GM18858 (cell line): ENCODE data around the gene SPATA12.

Experiments
- ATAC-seq: cut with Tn5 transposase; IDR thresholded peaks from one replicate; pipeline ENCODE4 v1.9.1; 2021; ENCODE audit not compliant: unreplicated experiment

Gene SPATA12

GRCh38 chr3:57052662-57053061 lies 7.8 kb upstream of the SPATA12 start:
- no peak for ATAC-seq

DNA sequence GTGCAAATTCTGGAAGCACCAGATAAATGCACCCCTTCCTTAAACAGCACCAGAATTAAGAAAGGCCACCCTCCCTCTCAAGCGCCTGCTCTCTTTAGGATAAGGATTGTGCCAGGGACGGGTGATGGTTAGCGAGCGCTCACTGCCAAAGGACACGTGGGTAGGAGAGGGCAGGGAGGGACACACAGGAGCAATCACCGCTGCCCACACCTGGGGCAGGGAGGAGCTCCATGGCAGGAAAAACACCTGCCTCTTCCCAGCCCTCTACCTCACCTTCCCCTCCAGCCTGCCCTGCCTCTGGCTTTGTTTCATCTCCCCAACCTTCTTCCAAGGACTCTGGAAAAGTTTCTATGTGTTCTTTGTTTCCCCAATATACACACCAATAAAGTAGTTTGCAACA lies 7.3 kb upstream of the SPATA12 start:
- ATAC-seq = no peak

GRCh38 chr3:57057351-57057750 lies 3.1 kb upstream of the SPATA12 start:
- ATAC-seq = no peak

GRCh38 chr3:57059411-57059810 lies 1.1 kb upstream of the SPATA12 start:
- ATAC-seq = no peak

DNA sequence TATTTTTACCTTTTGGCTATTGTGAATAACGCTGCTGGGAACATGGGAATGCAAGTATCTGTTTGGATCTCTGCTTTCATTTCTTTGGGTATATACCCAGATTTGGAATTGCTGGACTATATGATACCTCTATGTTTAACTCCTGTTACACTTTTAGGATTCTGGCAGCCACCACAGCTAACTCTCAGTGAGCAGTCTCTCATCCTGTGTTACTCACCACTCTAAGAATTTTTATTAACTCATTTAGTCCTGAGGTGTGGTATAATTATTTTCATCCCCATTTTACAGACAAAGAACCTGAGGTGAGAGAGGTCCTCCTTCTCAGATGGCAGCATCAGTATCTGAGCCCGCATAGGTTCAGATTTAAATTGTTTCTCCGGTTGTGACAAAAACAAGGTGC lies 1.1 kb downstream of the SPATA12 start:
- no peak for ATAC-seq

DNA sequence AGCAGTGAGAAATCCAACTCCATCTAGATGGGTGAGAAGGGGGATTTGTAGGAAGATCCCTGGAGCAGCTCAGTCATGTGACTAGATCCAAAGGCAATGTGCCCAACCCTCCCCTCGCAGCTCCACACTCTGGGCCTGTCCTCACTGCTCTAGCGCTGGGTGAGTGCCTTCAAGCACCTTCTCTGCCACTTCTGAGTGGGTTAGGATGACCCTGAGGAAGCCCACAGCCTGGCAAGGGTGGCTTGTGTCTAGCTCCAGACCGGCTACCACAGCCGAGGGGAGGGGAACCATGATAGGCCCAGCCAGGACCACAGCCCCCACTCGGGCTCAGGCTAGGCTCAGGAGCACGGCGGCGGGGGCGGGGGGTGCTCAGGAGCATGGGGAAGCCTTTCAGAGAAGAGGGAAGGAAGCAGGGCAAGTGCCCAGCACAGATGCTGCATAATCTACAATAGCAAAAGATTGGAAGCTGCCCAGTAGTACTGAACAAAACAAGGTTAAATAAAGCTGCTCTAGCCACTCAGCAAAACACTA lies 1.7 kb downstream of the SPATA12 start:
- ATAC-seq = no peak

GRCh38 chr3:57063032-57063431 lies 2.6 kb downstream of the SPATA12 start:
- ATAC-seq = no peak

DNA sequence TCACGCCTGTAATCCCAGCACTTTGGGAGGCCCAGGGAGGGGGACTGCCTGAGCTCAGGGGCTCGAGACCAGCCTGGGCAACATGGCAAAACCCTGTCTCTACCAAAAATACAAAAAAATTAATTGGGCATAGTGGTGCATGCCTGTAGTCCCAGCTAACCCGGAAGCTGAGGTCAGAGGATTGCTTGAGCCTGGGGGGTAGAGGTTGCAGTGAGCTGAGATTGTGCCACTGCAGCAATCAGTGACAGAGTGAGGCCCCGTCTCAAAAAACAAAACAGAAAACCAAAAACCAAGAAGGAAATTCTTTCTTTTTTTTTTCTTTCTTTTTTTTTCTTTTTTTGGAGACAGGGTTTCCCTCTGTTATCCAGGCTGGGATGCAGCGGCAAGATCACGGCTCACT lies 3.5 kb downstream of the SPATA12 start:
- no peak for ATAC-seq

DNA sequence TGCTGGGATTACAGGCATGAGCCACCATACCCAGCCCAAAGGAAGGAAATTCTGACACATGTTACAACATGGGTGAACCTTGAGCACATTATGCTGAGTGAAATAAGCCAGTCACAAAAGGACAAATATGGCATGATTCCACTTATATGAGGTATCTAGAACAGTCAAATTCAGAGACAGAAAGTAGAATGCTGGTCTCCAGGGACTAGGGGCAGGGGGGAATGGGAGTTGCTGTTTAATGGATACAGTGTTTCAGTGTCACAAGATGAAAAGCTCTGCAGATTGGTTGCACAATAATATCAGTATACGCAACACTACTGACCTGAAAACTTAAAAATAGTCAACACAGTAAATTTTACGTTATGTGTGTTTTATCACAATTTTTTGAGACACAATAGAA lies 4.1 kb downstream of the SPATA12 start:
- no peak for ATAC-seq

DNA sequence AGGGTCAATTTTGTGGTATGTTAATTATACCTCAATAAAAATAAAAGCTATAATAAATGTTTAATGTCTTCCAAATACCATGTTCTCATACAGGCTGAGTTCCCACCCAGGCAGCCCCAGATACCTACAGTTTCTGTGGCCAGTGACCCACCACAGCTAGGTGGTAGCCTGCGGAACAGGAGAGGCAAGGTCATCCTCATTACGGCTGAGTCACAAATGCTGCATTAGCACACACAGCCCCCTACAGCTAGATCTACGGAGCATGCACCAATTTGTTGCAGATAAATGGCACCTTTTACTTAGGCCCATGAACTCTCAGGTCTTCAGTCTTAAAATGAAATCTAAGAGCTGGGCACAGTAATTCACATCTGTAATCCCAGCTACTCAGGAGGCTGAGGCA lies 5.1 kb downstream of the SPATA12 start:
- ATAC-seq = no peak

- no peak for ATAC-seq
Measured at GRCh38 chr3:57066471-57066870, 6.0 kb downstream of the SPATA12 start.

DNA sequence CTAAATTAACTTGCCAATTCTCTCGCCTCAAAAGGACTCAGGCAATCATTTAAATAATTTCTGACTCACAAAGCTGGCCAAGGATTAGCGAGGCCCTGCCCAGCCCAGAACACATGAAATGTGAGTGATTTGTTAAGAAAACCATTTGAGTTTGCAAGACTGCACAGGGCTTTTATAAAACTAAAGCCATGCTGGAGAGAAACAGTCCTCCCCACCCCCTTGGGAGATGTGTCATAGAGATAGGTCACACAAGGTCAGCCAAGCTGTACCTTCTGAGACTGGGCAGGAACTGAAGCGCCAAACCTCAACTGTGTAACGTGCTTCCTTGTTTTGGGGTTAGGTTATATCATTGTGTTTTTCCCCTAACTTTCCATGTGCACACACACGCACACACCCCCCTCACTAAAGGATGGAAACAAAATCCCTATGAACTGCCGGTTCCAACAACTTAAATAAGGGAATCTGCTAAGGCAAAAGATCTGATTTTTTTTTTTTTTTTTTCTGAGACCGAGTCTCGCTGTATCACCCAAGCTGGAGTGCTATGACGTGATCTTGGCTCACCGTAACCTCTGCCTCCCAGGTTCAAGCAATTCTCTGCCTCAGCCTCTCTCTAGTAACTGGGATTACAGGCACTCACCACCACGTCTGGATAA lies 8.1 kb downstream of the SPATA12 start:
- ATAC-seq = peak; percentile 98

DNA sequence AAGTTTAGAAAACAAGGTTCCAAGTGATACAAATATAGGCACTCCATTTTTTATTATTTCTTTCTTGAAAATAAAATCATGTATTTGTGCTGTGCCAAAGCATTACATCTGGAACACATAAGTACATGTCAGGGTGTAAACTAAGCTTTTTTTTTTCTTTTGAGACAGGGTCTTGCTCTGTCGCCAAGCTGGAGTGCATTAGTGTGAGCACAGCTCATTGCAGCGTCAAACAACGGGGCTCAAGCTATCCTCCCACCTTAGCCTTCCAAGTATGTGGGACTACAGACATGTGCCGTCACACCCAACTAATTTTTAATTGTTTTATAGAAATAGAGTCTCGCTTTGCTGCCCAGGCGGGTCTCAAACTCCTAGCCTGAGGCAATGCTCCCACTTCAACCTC lies 9.0 kb downstream of the SPATA12 start:
- ATAC-seq = no peak

GRCh38 chr3:57073628-57074027 lies 13.2 kb downstream of the SPATA12 start:
- ATAC-seq = no peak

GRCh38 chr3:57074135-57074534 lies 13.7 kb downstream of the SPATA12 start:
- ATAC-seq = no peak

- ATAC-seq = no peak
Measured at GRCh38 chr3:57076422-57076951, 16.0 kb downstream of the SPATA12 start.

DNA sequence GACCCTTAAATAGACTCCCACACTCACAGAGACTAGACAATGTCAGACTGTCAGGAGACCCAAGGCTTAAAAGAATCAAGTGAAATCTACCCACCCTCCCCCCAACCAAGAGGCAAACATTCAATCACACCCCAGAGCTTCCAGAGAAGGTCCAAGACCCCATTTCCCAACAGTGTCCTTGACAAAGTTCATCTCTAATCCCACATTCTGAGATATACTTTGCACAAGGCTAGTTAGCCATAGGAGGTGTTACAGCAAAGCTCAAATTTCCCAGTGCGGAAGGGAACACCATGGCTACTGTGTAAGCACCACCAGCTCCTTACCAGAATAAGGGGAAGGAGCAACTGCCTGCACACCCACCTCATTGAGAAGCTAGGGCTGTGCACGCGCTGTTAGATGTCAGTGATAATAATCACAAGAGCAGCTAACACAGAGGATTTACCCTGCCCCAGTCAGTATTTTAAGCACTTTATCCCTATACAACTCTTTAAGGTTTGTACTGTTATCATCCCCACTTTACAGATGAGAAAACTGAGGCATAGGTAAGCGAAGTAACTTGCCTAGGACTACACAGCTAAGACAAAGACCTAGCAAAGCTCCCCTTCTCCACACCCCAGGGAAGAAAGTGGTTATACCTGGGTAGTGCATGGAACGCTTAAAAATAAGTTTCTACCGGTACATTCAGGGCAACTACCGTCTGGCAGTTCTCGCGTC lies 17.3 kb downstream of the SPATA12 start:
- no peak for ATAC-seq

GRCh38 chr3:57078344-57078634 lies 17.8 kb downstream of the SPATA12 start:
- no peak for ATAC-seq

DNA sequence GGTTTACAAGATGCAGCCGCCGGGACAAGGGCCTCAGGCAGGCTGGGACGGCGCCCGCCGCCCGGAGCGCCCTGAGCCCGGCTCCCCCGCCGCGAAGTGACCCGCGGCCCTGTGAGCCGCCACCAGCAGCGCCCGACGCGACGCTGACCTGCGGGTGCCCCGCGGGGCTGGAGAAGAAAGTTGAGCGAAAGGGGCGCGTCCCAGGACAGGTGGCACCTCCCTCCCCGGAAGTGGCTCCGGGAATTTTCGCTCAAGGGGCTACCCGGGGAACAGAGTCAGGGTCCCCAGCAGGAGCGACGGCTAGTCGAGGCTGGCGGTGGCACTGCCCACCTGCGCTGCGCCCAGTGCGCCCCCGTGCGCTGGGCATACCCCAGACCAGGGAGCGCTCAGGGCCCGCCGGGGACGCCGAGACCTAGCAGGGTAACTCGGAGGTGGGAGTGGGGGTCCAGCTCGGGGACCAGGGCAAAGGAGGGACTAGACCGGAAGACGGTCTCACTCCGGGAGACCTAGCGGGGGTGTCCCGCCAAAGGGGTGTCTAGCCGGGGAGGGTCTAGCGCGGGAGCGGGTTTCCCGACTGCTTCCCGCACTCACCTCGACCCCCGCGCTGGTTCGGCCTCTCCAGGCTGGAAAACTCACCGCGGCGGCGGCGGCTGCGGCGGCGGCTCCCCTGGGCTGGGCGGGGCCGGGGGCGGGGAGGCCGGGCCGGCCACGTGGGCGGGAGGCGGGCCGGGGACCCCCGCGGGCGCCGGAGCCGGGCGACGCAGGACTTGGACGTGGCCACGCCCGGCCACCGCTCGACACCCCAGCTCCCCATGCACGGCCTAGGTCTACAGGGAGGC lies 18.4 kb downstream of the SPATA12 start:
- ATAC-seq = no peak

DNA sequence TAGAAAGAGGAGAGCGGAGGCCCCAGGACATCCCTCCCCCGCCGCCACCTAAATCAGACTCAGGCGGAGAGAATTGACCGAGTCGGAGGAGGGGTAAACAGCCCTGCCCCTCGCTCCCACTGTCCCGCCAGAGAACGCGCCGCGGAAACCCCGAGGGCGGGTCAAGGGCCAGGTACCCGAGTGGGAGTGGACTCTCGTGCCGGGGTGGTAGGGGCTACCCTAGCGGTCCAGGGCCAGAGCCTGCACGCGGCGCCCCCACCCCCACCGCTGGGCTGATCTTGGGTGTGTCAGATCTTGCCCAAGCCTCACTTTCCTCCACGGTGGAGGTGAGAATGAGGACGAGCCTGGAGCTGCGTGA lies 19.0 kb downstream of the SPATA12 start:
- ATAC-seq = no peak

- ATAC-seq = no peak
Measured at GRCh38 chr3:57080171-57080570, 19.7 kb downstream of the SPATA12 start.

- ATAC-seq = no peak
Measured at GRCh38 chr3:57081173-57081572, 20.7 kb downstream of the SPATA12 start.
